ENCODE data around the gene PRSS56. TPM values are rescaled to one million over a fixed set of nuclear protein-coding genes. Genes with fewer than 3 reads are reported as not detected.
A peak's percentile ranks its signal among the peaks of the same experiment; 100 is the strongest.

Gene PRSS56
- total RNA-seq, 1 donor from 2014 or later, result not detected

DNA sequence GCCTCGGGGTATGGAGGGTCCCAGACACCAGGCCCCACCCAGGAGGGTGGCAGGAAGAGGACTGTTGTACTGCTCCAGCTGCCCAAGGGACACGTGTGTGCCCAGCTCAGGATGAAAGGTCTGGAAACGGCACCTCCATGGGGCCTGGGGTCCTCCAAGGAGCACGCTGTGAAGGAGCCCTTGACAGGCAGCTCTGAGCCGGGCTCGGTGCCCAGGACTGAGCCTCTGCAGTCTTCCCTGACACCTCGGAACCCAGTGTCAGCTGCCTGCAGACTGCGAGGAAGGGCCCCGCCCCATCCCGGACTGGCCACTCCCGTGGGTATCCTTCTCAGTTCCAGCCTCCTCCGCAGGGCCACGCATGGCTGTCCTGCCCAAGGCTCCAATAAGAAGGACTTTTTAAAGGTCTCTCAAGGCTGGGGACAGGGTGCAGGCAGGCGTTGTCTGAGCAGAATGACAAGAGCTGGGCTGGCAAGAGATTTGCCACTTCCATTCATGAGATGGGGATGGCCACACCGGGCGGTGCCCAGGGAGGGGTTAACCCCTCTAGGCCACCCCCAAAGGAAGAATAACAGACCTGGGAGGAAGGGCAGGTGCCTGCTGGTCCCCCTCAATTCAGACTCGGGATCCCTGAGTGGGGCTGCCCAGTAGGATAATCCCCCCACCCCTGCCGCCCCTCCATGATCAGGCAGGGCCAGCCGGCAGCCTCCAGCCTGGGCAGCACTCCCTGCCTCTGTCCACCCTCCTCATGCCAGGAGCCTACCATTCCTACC lies 41.4 kb upstream of the PRSS56 start:
- DNase-seq, result peak; percentile 41
- no peaks in the 10 kb centered on the region for H3K36me3 ChIP-seq
- no peak overlapping the region for H3K27ac ChIP-seq
- ATAC-seq, result peak in 1 of 2 donors; percentile 12
- H3K9me3 ChIP-seq, result no peaks in the 10 kb centered on the region
- intact Hi-C loops (cut with DNase I), result no loop called here
- peaks cover 26% of the 10 kb centered on the region for H3K27me3 ChIP-seq (ENCODE audit: low read depth)
- no peak overlapping the region for H3K4me3 ChIP-seq
- TF ChIP-seq, protein P1, sequence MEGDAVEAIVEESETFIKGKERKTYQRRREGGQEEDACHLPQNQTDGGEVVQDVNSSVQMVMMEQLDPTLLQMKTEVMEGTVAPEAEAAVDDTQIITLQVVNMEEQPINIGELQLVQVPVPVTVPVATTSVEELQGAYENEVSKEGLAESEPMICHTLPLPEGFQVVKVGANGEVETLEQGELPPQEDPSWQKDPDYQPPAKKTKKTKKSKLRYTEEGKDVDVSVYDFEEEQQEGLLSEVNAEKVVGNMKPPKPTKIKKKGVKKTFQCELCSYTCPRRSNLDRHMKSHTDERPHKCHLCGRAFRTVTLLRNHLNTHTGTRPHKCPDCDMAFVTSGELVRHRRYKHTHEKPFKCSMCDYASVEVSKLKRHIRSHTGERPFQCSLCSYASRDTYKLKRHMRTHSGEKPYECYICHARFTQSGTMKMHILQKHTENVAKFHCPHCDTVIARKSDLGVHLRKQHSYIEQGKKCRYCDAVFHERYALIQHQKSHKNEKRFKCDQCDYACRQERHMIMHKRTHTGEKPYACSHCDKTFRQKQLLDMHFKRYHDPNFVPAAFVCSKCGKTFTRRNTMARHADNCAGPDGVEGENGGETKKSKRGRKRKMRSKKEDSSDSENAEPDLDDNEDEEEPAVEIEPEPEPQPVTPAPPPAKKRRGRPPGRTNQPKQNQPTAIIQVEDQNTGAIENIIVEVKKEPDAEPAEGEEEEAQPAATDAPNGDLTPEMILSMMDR (IDR thresholded peaks at IDR 0.05), result no peak
- H3K4me1 ChIP-seq, result no peaks in the 10 kb centered on the region

DNA sequence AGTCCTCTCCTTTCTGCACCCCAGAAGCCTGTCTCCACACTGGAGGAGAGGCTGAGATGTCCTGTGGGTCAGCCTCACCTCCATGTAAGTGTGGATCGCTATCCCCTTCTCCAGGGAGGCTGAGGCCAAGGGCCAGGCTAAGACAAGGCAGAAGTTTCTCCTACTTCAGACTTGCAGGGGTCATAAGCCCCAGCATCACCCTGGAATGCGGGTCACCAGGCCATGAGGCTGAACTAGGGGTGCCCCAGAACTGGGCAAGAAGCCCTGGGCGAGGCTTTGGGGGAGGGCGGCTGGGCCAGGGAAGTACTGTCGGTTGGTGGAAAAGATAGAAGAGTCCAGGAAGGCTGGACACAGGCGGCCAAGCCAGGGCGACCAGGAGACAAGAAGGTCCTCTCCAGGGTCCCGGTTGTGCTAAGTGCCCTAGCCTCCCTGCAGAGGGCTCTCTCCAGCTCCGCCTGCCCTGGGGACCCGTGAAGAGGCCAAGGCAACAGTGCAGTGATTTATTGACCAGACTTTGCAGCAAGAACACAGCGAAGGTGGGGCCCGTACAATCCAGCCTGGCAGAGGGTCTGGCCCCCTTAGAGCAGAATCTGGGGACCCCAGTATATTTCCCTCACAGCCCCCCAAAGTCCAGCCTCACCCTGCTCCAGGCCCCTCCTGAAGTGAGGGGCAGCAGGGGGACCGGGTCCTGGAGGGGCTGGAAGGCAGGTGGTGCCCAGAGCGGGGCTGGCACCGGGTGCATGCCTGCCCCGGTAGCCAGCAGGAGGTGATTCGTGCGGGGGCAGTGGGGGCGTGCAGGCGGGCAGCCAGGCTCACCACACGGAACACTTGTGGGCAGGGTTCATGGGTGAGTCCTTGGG lies 40.6 kb upstream of the PRSS56 start:
- no peaks in the 10 kb centered on the region for H3K4me1 ChIP-seq
- TF ChIP-seq, protein P1 (IDR thresholded peaks at IDR 0.05), result no peak
- intact Hi-C loops (cut with DNase I), result no loop called here
- ATAC-seq, result no peak
- H3K9me3 ChIP-seq, result no peaks in the 10 kb centered on the region
- H3K27me3 ChIP-seq (ENCODE audit: low read depth), result peaks cover 28% of the 10 kb centered on the region
- H3K27ac ChIP-seq, result no peak overlapping the region
- H3K36me3 ChIP-seq, result no peaks in the 10 kb centered on the region
- H3K4me3 ChIP-seq, result no peak overlapping the region
- peak; percentile 32 for DNase-seq

DNA sequence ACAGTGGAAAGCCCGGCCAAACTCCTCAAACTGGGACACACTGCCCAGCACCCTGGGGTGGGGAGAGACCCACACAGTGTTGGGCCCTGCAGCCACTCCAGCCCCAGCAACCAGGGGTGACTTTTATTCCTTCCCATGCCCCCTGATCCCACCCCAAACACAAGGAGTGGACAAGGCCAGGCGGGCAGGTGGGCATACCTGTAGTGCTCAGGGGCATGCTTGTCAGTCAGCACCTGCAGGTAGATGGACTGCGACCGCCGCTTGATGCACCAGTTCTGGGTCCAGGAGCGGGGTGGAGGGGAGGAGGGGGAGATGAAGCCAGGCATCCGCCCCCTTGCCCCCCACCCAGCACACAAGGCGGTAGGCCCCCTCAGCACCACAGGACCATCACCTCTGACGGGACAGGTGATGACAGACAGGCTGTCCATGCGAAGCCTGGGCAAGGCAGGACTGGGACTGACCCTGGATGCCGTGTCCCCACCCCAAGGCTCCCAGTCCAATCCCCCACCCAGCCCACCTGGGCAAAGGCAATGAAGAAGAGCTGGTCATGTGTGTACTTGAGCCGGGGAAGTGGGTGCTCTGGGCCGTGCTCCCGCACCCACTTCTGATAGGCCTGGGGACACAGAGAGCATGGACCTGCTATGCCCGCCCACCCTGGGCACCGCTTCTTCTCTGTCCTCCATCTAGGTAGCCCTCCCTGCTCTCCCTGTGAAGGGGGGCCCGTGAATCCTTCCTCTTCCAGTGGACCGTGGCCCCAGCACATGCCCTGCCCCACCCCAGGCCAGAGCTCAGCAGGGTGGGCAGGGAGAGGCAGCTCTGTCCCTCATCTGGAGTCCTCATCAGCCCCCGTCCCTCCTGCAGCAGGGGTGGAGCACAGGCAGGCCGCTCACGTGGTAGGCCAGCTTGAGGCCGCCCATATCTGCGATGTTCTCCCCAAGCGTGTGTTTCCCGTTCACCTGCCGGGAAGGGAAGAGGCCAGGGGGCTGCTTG lies 39.7 kb upstream of the PRSS56 start:
- DNase-seq (peak; percentile 42), ATAC-seq (no peak)
- peaks cover 36% of the 10 kb centered on the region for H3K27me3 ChIP-seq (ENCODE audit: low read depth)

DNA sequence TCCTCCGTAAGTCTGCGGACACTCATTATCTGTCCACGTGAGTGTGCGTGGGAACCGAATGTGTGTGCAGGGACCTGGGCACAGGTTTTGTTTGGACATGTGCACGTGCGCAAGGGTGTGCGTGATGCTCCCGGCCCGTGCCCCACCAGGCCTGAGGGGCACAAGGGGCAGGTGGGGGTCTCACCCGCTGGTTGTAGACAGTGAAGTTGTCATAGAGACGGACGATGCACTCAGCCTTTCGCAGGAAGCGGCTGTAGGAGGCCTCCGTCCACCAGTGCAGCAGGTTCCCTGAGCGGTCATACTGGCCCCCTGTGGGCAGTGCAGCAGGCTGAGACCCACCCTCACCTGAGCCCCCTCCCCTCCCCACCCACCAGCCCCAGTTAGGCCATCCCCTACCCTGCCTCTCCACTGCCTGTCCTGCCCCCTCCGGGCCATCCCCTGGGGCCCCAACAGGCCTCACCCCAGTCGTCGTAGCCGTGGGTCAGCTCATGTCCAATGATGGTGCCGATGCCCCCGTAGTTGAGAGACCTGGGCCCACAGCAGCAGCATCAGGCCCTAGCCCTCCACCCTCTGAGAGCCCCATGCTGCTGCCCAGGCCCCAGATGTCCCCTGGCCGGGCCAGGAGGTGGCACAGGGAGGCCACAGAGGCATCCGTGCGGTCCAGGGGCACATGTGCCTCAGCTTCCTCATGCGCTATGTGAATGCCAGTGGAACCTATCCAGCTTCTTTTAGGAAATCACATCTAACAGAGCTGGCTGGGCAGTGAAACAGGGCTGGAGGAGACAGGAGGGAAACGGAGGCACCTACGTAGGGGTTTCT lies 38.7 kb upstream of the PRSS56 start:
- intact Hi-C loops (cut with DNase I), result no loop called here
- DNase-seq (peak; percentile 29), ATAC-seq (no peak)
- no peak overlapping the region for H3K27ac ChIP-seq
- peaks cover 46% of the 10 kb centered on the region for H3K27me3 ChIP-seq (ENCODE audit: low read depth)
- no peaks in the 10 kb centered on the region for H3K9me3 ChIP-seq
- TF ChIP-seq, protein P1 (IDR thresholded peaks at IDR 0.05), result no peak
- no peak overlapping the region for H3K4me3 ChIP-seq
- peaks cover under 1% of the 10 kb centered on the region for H3K4me1 ChIP-seq
- no peaks in the 10 kb centered on the region for H3K36me3 ChIP-seq

More for the DNA sequence above, 39.7 kb upstream of the PRSS56 start:
- TF ChIP-seq, protein P1 (IDR thresholded peaks at IDR 0.05), result no peak
- Histone ChIP-seq H3K36me3 (no peaks in the 10 kb centered on the region), H3K27ac (no peak overlapping the region), H3K4me3 (no peak overlapping the region), H3K9me3 (no peaks in the 10 kb centered on the region), H3K4me1 (no peaks in the 10 kb centered on the region)
- intact Hi-C loops (cut with DNase I), result no loop called here
